GM23248 (cell line): ENCODE measurements around the gene BCO1. TPM values are rescaled to one million over a fixed set of nuclear protein-coding genes. Genes with fewer than 3 reads are reported as not detected.

Experiments used
- DNase-seq: peaks from one replicate; pipeline ENCODE4 v3.0.0-alpha.2; 2015
- H2AFZ ChIP-seq: fragments of 200-600 bp; sonication (generic); 2 replicates; pipeline ENCODE4 v1.6.1; 2016; ENCODE audit warnings: antibody characterized with exemption
- H3F3A ChIP-seq: fragments of 200-600 bp; sonication (generic); 2 replicates; pipeline ENCODE4 v1.6.1; 2016; ENCODE audit warnings: mild to moderate bottlenecking, antibody characterized with exemption, mixed run types; ENCODE audit not compliant: insufficient read depth
- H3K27ac ChIP-seq: fragments of 200-600 bp; sonication (generic); 2 replicates; pipeline ENCODE4 v1.5.1; 2016; ENCODE audit warnings: mild to moderate bottlenecking
- H3K27me3 ChIP-seq: fragments of 200-600 bp; sonication (generic); replicated peaks from 2 replicates; pipeline ENCODE4 v1.6.1; 2016; ENCODE audit warnings: mild to moderate bottlenecking; ENCODE audit not compliant: insufficient read depth
- H3K36me3 ChIP-seq: fragments of 200-600 bp; sonication (generic); 2 replicates; pipeline ENCODE4 v1.6.1; 2016; ENCODE audit warnings: low read depth, mild to moderate bottlenecking
- H3K4me1 ChIP-seq: fragments of 200-600 bp; sonication (generic); 2 replicates; pipeline ENCODE4 v1.6.1; 2016; ENCODE audit warnings: mild to moderate bottlenecking; ENCODE audit not compliant: insufficient read depth
- H3K4me2 ChIP-seq: fragments of 200-600 bp; sonication (generic); one replicate; pipeline ENCODE4 v1.6.1; 2016; ENCODE audit warnings: mild to moderate bottlenecking; ENCODE audit not compliant: unreplicated experiment
- H3K4me3 ChIP-seq: fragments of 200-600 bp; sonication (generic); 2 replicates; pipeline ENCODE4 v1.5.1; 2016; ENCODE audit warnings: mild to moderate bottlenecking
- H3K79me2 ChIP-seq: fragments of 200-600 bp; sonication (generic); 2 replicates; pipeline ENCODE4 v1.6.1; 2016; ENCODE audit warnings: mild to moderate bottlenecking; ENCODE audit not compliant: insufficient read depth
- H3K9ac ChIP-seq: fragments of 200-600 bp; sonication (generic); 2 replicates; pipeline ENCODE4 v1.6.1; 2016; ENCODE audit warnings: mild to moderate bottlenecking
- H3K9me2 ChIP-seq: fragments of 200-600 bp; sonication (generic); 2 replicates; pipeline ENCODE4 v1.6.1; 2016; ENCODE audit warnings: mixed run types, mild to moderate bottlenecking, moderate library complexity; ENCODE audit not compliant: insufficient read depth
- H3K9me3 ChIP-seq: fragments of 200-600 bp; sonication (generic); one replicate; pipeline ENCODE4 v1.6.1; 2017; ENCODE audit warnings: low read depth
- H4K20me1 ChIP-seq: fragments of 200-600 bp; sonication (generic); 2 replicates; pipeline ENCODE4 v1.6.0; 2016; ENCODE audit not compliant: insufficient read depth
- EZH2 ChIP-seq: fragments of 200-600 bp; sonication (generic); IDR thresholded peaks from 2 replicates; pipeline ENCODE4 v1.6.1; 2018; ENCODE audit warnings: antibody characterized with exemption, mild to moderate bottlenecking; ENCODE audit not compliant: insufficient read depth, poor library complexity, severe bottlenecking
- EZH2phosphoT487 ChIP-seq: fragments of 200-600 bp; sonication (generic); IDR thresholded peaks from 2 replicates; pipeline ENCODE4 v1.6.1; 2018; ENCODE audit warnings: antibody characterized with exemption, moderate library complexity, mild to moderate bottlenecking, low read depth; ENCODE audit not compliant: insufficient read depth
- WGBS, 2 experiments: methylation state at CpG; one replicate each; pipeline ENCODE4 v1.1.6; 2015 to 2017; ENCODE audit warnings: low lambda C conversion rate in 2 of 2, low coverage in 1 of 2; ENCODE audit errors: missing lambda C conversion rate in 2 of 2; 5-methylcytosine and 5-hydroxymethylcytosine counted together
- in situ Hi-C: fragments of 300-500 bp; cut with MboI; formaldehyde crosslinking; loops from 2 replicates; pipeline ENCODE4 v1.15.0; 2020
- polyA plus RNA-seq: library from polyadenylated mRNA; unstranded; fragments of >200 nt; fragmentation: Nextera tagmentation; extraction: Ambion mirVana; gene quantifications from 2 replicates; pipeline ENCODE4 v1.2.1, GENCODE V29; 2016
- total RNA-seq: library from RNA; depleted of rRNA; stranded (reverse); fragments of >200 nt; shearing (Covaris generic); gene quantifications from 2 replicates; pipeline ENCODE4 v1.2.3, GENCODE V29; 2014

BCO1 gene
- total and polyA plus RNA-seq, 2 experiments from 2014 or later, result not detected

DNA sequence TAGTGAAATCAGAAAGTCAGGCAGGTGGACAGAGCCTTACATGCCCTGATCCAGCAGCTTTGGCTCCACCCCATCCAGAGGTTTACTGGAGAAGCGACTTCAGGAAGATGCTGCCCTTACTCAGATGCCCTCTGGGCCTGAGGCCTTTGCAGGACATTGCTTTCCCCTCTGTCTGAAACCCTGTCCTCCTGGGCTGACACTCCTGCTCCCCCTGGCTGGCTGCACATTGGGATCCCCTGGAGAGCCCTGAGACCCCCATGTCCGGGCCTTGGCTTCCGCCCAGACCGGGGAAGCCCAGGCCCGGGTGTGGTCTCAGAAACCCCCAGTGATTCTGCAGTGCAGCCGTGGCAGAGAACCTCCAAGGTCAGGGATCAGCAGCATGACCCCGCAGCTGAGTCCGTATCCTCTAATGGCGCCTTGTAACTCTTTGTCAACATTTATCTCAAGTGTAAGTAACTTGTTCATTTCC is 36.6 kb downstream of the BCO1 start:
- Histone ChIP-seq H3K9ac (no peak overlapping the region), H3K36me3 (no peaks in the 10 kb centered on the region), H3K4me1 (no peaks in the 10 kb centered on the region), H3F3A (no peaks in the 10 kb centered on the region), H3K27me3 (no peaks in the 10 kb centered on the region), H3K27ac (no peak overlapping the region), H3K9me3 (no peaks in the 10 kb centered on the region), H3K4me3 (no peak overlapping the region), H3K4me2 (no peak overlapping the region), H3K79me2 (no peaks in the 10 kb centered on the region), H4K20me1 (no peaks in the 10 kb centered on the region), H2AFZ (no peak overlapping the region), H3K9me2 (no peaks in the 10 kb centered on the region)
- TF ChIP-seq EZH2, result no peak
- no peak for TF ChIP-seq EZH2phosphoT487
- DNase-seq, result no peak
- in situ Hi-C loops, result no loop called here
- 79 to 85% methylated on average over 9 of the region's 9 CpGs for WGBS, 2 experiments

DNA sequence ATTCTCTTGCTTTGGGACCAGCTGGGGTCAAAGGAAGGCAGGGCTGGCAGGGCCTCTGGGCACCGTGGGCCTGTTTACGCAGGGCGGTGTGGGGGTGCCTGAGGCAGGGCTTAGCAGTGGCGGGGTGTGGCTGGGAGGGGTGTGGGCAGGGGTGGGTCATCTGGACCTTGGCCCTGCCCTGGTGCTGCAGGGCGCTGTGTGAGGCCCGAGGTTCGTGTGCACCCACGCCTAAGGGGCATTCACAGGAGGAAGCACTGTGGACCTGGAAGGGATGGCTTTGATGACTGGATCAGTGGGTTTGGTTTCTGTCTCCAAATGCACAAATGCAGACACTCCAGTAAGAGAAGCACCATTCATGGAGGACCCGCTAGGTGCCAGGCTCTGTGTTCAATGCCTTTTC is 37.3 kb downstream of the BCO1 start:
- Histone ChIP-seq H3K9me2 (no peaks in the 10 kb centered on the region), H3K9me3 (no peaks in the 10 kb centered on the region), H3K27me3 (no peaks in the 10 kb centered on the region), H3K9ac (no peak overlapping the region), H3K79me2 (no peaks in the 10 kb centered on the region), H4K20me1 (no peaks in the 10 kb centered on the region), H3K36me3 (no peaks in the 10 kb centered on the region), H3F3A (no peaks in the 10 kb centered on the region), H3K27ac (no peak overlapping the region), H3K4me1 (no peaks in the 10 kb centered on the region), H2AFZ (no peak overlapping the region), H3K4me3 (no peak overlapping the region), H3K4me2 (no peak overlapping the region)
- in situ Hi-C loops, result no loop called here
- no peak for TF ChIP-seq EZH2
- no peak for TF ChIP-seq EZH2phosphoT487
- WGBS, 2 experiments, result 78 to 91% methylated on average over 6 to 9 of the region's 9 CpGs
- DNase-seq, result no peak

DNA sequence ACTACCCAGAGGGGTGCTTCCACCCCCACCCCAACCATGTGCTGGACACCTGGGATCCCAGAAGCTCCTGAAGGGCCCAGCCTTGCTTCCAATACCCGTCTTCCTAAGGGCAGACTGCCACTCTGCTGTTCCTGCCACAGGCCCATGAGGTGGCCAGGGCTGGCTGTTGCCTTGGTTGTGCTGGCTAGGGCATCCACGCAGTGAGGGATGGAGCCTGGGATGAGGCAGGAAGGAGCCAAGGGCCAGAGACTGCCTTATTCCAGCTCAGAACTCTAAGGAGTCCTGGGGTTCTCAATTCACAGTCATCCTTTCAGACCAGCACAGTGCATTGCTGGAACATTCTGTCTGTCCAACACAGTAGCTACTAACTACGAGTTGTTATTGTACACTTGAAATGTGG is 37.8 kb downstream of the BCO1 start:
- Histone ChIP-seq H4K20me1 (no peaks in the 10 kb centered on the region), H2AFZ (no peak overlapping the region), H3K27me3 (no peaks in the 10 kb centered on the region), H3K4me2 (no peak overlapping the region), H3K79me2 (no peaks in the 10 kb centered on the region), H3K4me3 (no peak overlapping the region), H3K27ac (no peak overlapping the region), H3K36me3 (no peaks in the 10 kb centered on the region), H3K9ac (no peak overlapping the region), H3K9me2 (no peaks in the 10 kb centered on the region), H3K9me3 (no peaks in the 10 kb centered on the region), H3F3A (no peaks in the 10 kb centered on the region), H3K4me1 (no peaks in the 10 kb centered on the region)
- TF ChIP-seq EZH2 (no peak), EZH2phosphoT487 (no peak)
- in situ Hi-C loops, result no loop called here
- WGBS, 2 experiments, result 45 to 48% methylated on average over 3 of the region's 3 CpGs
- no peak for DNase-seq

GRCh38 chr16:81277541-81278080 is 39.1 kb downstream of the BCO1 start:
- Histone ChIP-seq H3F3A (no peaks in the 10 kb centered on the region), H3K9ac (no peak overlapping the region), H4K20me1 (no peaks in the 10 kb centered on the region), H3K9me3 (no peaks in the 10 kb centered on the region), H3K27ac (no peak overlapping the region), H3K27me3 (no peaks in the 10 kb centered on the region), H3K4me2 (no peak overlapping the region), H3K4me1 (no peaks in the 10 kb centered on the region), H3K36me3 (no peaks in the 10 kb centered on the region), H2AFZ (no peak overlapping the region), H3K9me2 (no peaks in the 10 kb centered on the region), H3K4me3 (no peak overlapping the region), H3K79me2 (no peaks in the 10 kb centered on the region)
- DNase-seq, result no peak
- WGBS, 2 experiments, result 55 to 58% methylated on average over 6 of the region's 6 CpGs
- TF ChIP-seq EZH2 (no peak), EZH2phosphoT487 (no peak)
- in situ Hi-C loops, result no loop called here

GRCh38 chr16:81278526-81278925 is 40.0 kb downstream of the BCO1 start:
- no peaks in the 10 kb centered on the region for H3K79me2 ChIP-seq
- H3K36me3 ChIP-seq, result no peaks in the 10 kb centered on the region
- H3K4me2 ChIP-seq, result no peak overlapping the region
- no peak overlapping the region for H3K4me3 ChIP-seq
- 87 to 91% methylated on average over 4 of the region's 4 CpGs for WGBS, 2 experiments
- no peaks in the 10 kb centered on the region for H3K27me3 ChIP-seq
- H3K9ac ChIP-seq, result no peak overlapping the region
- DNase-seq, result no peak
- TF ChIP-seq EZH2phosphoT487 (no peak), EZH2 (no peak)
- in situ Hi-C loops, result no loop called here
- no peaks in the 10 kb centered on the region for H4K20me1 ChIP-seq
- H2AFZ ChIP-seq, result no peak overlapping the region
- no peaks in the 10 kb centered on the region for H3K9me3 ChIP-seq
- H3K4me1 ChIP-seq, result no peaks in the 10 kb centered on the region
- no peaks in the 10 kb centered on the region for H3F3A ChIP-seq
- H3K9me2 ChIP-seq, result no peaks in the 10 kb centered on the region
- no peak overlapping the region for H3K27ac ChIP-seq
